ENCODE results near the gene NUDT16L1.

- TF ChIP-seq, protein P1, sequence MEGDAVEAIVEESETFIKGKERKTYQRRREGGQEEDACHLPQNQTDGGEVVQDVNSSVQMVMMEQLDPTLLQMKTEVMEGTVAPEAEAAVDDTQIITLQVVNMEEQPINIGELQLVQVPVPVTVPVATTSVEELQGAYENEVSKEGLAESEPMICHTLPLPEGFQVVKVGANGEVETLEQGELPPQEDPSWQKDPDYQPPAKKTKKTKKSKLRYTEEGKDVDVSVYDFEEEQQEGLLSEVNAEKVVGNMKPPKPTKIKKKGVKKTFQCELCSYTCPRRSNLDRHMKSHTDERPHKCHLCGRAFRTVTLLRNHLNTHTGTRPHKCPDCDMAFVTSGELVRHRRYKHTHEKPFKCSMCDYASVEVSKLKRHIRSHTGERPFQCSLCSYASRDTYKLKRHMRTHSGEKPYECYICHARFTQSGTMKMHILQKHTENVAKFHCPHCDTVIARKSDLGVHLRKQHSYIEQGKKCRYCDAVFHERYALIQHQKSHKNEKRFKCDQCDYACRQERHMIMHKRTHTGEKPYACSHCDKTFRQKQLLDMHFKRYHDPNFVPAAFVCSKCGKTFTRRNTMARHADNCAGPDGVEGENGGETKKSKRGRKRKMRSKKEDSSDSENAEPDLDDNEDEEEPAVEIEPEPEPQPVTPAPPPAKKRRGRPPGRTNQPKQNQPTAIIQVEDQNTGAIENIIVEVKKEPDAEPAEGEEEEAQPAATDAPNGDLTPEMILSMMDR (IDR thresholded peaks at IDR 0.05) = no peak
- TF ChIP-seq POLR2A (IDR thresholded peaks at IDR 0.05) = no peak
Measured at GRCh38 chr16:4733211-4733742, 39.9 kb downstream of the NUDT16L1 start.

Measured in transverse colon (tissue), 3 donors.